ENCODE data around the gene PCDHGA6. TPM values are rescaled to one million over a fixed set of nuclear protein-coding genes. Genes with fewer than 3 reads are reported as not detected.

The PCDHGA6 gene
- 0.10 TPM for polyA plus RNA-seq (2013, experiment 1 of 2)
- polyA plus RNA-seq (2013, experiment 2 of 2) = 0.12 TPM

DNA sequence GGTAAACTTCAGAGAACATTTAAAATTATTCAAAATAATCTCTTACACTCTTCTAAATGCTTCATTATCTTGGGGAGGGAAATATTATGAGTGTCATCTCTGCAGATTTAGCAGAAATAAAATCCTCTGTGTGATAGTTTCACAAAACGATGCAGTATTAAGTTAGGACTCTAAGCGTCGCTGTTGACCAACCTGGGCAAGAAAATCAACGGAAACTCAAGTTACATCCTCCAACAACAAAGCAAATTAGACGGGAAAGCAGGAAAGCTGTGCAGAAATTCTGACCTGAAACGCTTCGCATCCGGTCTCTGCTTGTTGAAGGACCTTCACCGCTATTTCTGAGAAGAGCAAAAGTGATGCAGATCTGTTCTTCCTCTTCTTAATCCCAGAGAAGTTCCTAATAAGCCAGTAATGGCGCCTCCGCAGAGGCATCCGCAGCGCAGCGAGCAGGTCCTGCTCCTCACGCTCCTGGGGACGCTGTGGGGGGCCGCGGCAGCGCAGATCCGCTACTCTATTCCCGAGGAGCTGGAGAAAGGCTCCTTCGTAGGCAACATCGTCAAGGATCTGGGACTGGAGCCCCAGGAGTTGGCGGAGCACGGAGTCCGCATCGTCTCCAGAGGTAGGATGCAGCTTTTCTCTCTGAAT, at the start of gene PCDHGA6:
PCDHGA6 (plus strand) TSS at position 219 of the 645 bp plus-strand sequence; CDS start at position 412, 193 bp downstream.
- no peak within 1 kb of the TSS for H2AK5ac ChIP-seq (ENCODE audit: low read length, severe bottlenecking)
- no peak within 1 kb of the TSS for H4K91ac ChIP-seq (ENCODE audit: low read length)
- WGBS = 89% methylated on average over 27 of the region's 27 CpGs
- H3K14ac ChIP-seq (ENCODE audit: low read length in 2 of 2) = no peak within 1 kb of the TSS
- no peak within 1 kb of the TSS for H3K18ac ChIP-seq (ENCODE audit: low read depth in 1 of 2, low read length in 2 of 2)
- no peak within 1 kb of the TSS for H3K4me2 ChIP-seq (ENCODE audit: low read length, poor library complexity, severe bottlenecking)
- peaks cover 57% of the 10 kb centered on the region for H3K9me3 ChIP-seq (ENCODE audit: control insufficient read depth, low read length)
- no peak within 1 kb of the TSS for H2BK15ac ChIP-seq (ENCODE audit: low read depth, poor library complexity, severe bottlenecking)
- no peak within 1 kb of the TSS for H3K23ac ChIP-seq (ENCODE audit: low read length in 2 of 2)
- H2AFZ ChIP-seq (ENCODE audit: low read depth, low read length) = no peak within 1 kb of the TSS
- peaks cover 0 to 13% of the 10 kb centered on the region in 2 experiments for H3K27me3 ChIP-seq (ENCODE audit: control insufficient read depth in 1 of 2, insufficient read depth in 1 of 2, low read length in 2 of 2)
- H2BK5ac ChIP-seq (ENCODE audit: low read depth, low read length, poor library complexity, severe bottlenecking) = no peak within 1 kb of the TSS
- H3K4ac ChIP-seq (ENCODE audit: low read depth in 1 of 2, low read length in 2 of 2) = no peak within 1 kb of the TSS
- no peak within 1 kb of the TSS for H2BK12ac ChIP-seq (ENCODE audit: low read length in 2 of 2)
- no peak within 1 kb of the TSS for H2BK120ac ChIP-seq (ENCODE audit: low read depth, low read length)
- peak within 1 kb of the TSS; percentile 51 for H3K9ac ChIP-seq (ENCODE audit: low read length)
- no peak for DNase-seq
- peaks cover 0 to 8% of the 10 kb centered on the region in 2 experiments for H3K36me3 ChIP-seq (ENCODE audit: control insufficient read depth in 1 of 2, insufficient read depth in 2 of 2, low read depth in 1 of 2, low read length in 2 of 2)
- H3K27ac ChIP-seq (ENCODE audit: low read length, poor library complexity, severe bottlenecking) = no peak within 1 kb of the TSS
- H3K4me1 ChIP-seq (ENCODE audit: control insufficient read depth, insufficient read depth, low read depth, low read length) = no peaks in the 10 kb centered on the region
- no peaks in the 10 kb centered on the region for H3K79me1 ChIP-seq (replicated peaks; ENCODE audit: low read length, poor library complexity, severe bottlenecking)
- H3K4me3 ChIP-seq (ENCODE audit: insufficient read depth in 1 of 2, low read depth in 1 of 2, low read length in 2 of 2) = peak within 1 kb of the TSS in 1 of 2 experiments; percentile 75
- H4K8ac ChIP-seq (ENCODE audit: low read length) = no peak within 1 kb of the TSS

DNA sequence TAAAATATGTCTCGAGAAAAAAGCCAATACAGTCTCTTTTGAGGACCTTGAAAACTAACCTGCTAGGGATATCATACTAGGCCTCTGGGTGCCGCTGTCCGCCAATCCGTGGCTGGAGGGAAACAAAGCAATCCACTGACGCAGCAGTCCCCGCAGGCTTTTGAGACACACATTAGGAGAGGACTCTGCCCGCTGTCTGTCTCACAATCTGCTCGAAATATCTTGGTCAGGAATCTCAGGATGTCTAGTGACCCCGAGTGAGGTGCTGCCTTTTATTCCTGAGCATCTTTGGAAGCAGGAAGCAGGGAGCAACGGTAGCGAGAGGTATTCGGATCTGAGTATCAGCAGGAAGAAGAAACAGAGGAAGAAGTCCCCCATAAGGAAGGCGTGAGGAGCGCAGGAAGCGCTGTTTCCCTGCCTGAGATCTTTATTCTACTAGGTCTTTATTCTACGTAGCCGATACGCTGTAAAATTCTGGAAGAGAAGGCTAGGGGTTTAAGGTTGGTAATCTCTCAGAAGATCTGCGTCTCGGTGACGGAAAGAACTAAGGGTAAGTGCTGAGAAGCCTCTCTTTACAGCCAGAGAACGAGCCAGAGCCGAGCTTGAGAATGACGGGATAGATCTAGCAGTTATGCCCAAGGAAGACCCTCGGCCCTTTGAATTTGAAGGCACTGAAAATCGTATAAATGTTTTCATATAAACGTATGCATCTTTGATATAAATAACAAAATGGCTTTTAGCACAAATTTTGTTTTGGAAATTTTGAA, 47.4 kb upstream of the PCDHGA6 start:
- H2BK120ac ChIP-seq (ENCODE audit: low read depth, low read length) = no peak overlapping the region

DNA sequence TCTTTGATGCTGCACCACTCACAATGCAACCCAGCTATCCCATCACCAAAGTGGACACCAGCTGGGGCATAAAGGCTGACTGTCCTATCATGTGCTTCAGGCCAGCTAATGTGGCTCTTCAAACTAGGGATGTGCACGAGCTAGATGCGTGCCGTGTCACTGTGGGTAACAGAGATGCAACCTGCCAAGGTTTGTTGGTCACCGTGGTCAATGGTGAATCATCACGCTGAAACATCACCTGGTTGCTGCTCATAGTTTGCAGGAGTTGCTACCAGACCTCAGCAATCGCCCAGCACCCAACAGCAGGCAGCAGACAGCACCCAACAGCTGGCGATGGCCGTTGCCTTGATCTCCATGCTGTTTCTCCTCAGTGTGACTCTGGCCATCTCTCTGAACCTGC, 45.5 kb upstream of the PCDHGA6 start:
- no peak overlapping the region for H3K23ac ChIP-seq (ENCODE audit: low read length in 2 of 2)
- peaks cover 29% of the 10 kb centered on the region for H3K9me3 ChIP-seq (ENCODE audit: control insufficient read depth, low read length)
- H4K8ac ChIP-seq (ENCODE audit: low read length) = no peak overlapping the region
- H3K18ac ChIP-seq (ENCODE audit: low read depth in 1 of 2, low read length in 2 of 2) = no peak overlapping the region
- H3K4me3 ChIP-seq (ENCODE audit: insufficient read depth in 1 of 2, low read depth in 1 of 2, low read length in 2 of 2) = no peak overlapping the region
- peak overlapping the region; percentile 54 for H4K91ac ChIP-seq (ENCODE audit: low read length)
- no peaks in the 10 kb centered on the region for H3K79me1 ChIP-seq (replicated peaks; ENCODE audit: low read length, poor library complexity, severe bottlenecking)
- no peaks in the 10 kb centered on the region for H3K27me3 ChIP-seq (ENCODE audit: control insufficient read depth in 1 of 2, insufficient read depth in 1 of 2, low read length in 2 of 2)
- H3K9ac ChIP-seq (ENCODE audit: low read length) = no peak overlapping the region
- H2AK5ac ChIP-seq (ENCODE audit: low read length, severe bottlenecking) = no peak overlapping the region
- H2AFZ ChIP-seq (ENCODE audit: low read depth, low read length) = no peak overlapping the region
- H3K14ac ChIP-seq (ENCODE audit: low read length in 2 of 2) = no peak overlapping the region
- H2BK15ac ChIP-seq (ENCODE audit: low read depth, poor library complexity, severe bottlenecking) = no peak overlapping the region
- DNase-seq = no peak
- H3K27ac ChIP-seq (ENCODE audit: low read length, poor library complexity, severe bottlenecking) = no peak overlapping the region
- H2BK120ac ChIP-seq (ENCODE audit: low read depth, low read length) = no peak overlapping the region
- H2BK12ac ChIP-seq (ENCODE audit: low read length in 2 of 2) = no peak overlapping the region
- H3K4me2 ChIP-seq (ENCODE audit: low read length, poor library complexity, severe bottlenecking) = no peak overlapping the region
- no peaks in the 10 kb centered on the region for H3K4me1 ChIP-seq (ENCODE audit: control insufficient read depth, insufficient read depth, low read depth, low read length)
- no peaks in the 10 kb centered on the region for H3K36me3 ChIP-seq (ENCODE audit: control insufficient read depth in 1 of 2, insufficient read depth in 2 of 2, low read depth in 1 of 2, low read length in 2 of 2)
- H3K4ac ChIP-seq (ENCODE audit: low read depth in 1 of 2, low read length in 2 of 2) = no peak overlapping the region
- no peak overlapping the region for H2BK5ac ChIP-seq (ENCODE audit: low read depth, low read length, poor library complexity, severe bottlenecking)
- 84% methylated on average over 8 of the region's 8 CpGs for WGBS

More for the DNA sequence above, 47.4 kb upstream of the PCDHGA6 start:
- Histone ChIP-seq H3K36me3 (ENCODE audit: control insufficient read depth in 1 of 2, insufficient read depth in 2 of 2, low read depth in 1 of 2, low read length in 2 of 2) (no peaks in the 10 kb centered on the region), H3K14ac (ENCODE audit: low read length in 2 of 2) (no peak overlapping the region), H2BK12ac (ENCODE audit: low read length in 2 of 2) (no peak overlapping the region), H3K9me3 (ENCODE audit: control insufficient read depth, low read length) (peaks cover 23% of the 10 kb centered on the region), H4K8ac (ENCODE audit: low read length) (no peak overlapping the region), H2BK15ac (ENCODE audit: low read depth, poor library complexity, severe bottlenecking) (no peak overlapping the region), H3K27ac (ENCODE audit: low read length, poor library complexity, severe bottlenecking) (no peak overlapping the region), H3K4ac (ENCODE audit: low read depth in 1 of 2, low read length in 2 of 2) (no peak overlapping the region), H3K23ac (ENCODE audit: low read length in 2 of 2) (no peak overlapping the region), H3K4me2 (ENCODE audit: low read length, poor library complexity, severe bottlenecking) (no peak overlapping the region), H3K27me3 (ENCODE audit: control insufficient read depth in 1 of 2, insufficient read depth in 1 of 2, low read length in 2 of 2) (no peaks in the 10 kb centered on the region), H3K18ac (ENCODE audit: low read depth in 1 of 2, low read length in 2 of 2) (no peak overlapping the region), H3K9ac (ENCODE audit: low read length) (peak overlapping the region; percentile 86), H2AFZ (ENCODE audit: low read depth, low read length) (no peak overlapping the region), H4K91ac (ENCODE audit: low read length) (no peak overlapping the region), H3K79me1 (replicated peaks; ENCODE audit: low read length, poor library complexity, severe bottlenecking) (no peaks in the 10 kb centered on the region), H3K4me1 (ENCODE audit: control insufficient read depth, insufficient read depth, low read depth, low read length) (no peaks in the 10 kb centered on the region), H2AK5ac (ENCODE audit: low read length, severe bottlenecking) (no peak overlapping the region), H3K4me3 (ENCODE audit: insufficient read depth in 1 of 2, low read depth in 1 of 2, low read length in 2 of 2) (peak overlapping the region in 1 of 2 experiments; percentile 76), H2BK5ac (ENCODE audit: low read depth, low read length, poor library complexity, severe bottlenecking) (no peak overlapping the region)
- 50% methylated on average over 24 of the region's 27 CpGs for WGBS
- peak; percentile 35 for DNase-seq

DNA sequence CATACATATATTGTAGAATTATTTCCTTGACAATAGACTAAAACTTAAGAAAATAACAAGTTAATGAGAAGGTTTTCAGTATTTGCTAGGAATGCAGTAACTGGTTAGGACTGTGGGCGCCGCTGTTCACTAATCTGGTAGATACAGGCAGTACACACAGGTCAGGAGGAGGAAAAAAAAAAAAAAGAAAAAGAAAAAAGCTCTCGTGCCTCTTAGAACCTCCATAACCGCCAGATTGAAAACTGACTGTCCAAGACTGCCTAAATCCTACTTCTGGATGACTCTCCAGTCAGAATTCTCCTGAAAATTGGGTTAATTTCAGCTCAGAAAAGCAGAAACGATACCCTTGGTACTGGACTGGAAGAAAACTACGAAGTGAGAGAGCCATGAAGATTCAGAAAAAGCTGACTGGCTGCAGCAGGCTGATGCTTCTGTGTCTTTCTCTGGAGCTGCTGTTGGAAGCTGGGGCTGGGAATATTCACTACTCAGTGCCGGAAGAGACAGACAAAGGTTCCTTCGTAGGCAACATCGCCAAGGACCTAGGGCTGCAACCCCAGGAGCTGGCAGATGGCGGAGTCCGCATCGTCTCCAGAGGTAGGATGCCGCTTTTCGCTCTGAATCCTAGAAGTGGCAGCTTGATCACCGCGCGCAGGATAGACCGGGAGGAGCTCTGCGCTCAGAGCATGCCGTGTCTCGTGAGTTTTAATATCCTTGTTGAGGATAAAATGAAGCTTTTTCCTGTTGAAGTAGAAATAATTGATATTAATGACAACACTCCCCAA, 43.2 kb upstream of the PCDHGA6 start, which contains the start of gene PCDHGA1:
PCDHGA1 (plus strand) TSS at position 216 of the 782 bp plus-strand sequence.
- Histone ChIP-seq H3K14ac (ENCODE audit: low read length in 2 of 2) (no peak within 1 kb of the TSS), H4K91ac (ENCODE audit: low read length) (no peak within 1 kb of the TSS), H3K4me2 (ENCODE audit: low read length, poor library complexity, severe bottlenecking) (no peak within 1 kb of the TSS), H3K27me3 (ENCODE audit: control insufficient read depth in 1 of 2, insufficient read depth in 1 of 2, low read length in 2 of 2) (no peaks in the 10 kb centered on the region), H3K4ac (ENCODE audit: low read depth in 1 of 2, low read length in 2 of 2) (no peak within 1 kb of the TSS), H2BK12ac (ENCODE audit: low read length in 2 of 2) (no peak within 1 kb of the TSS), H3K9me3 (ENCODE audit: control insufficient read depth, low read length) (peaks cover 44% of the 10 kb centered on the region), H3K4me3 (ENCODE audit: insufficient read depth in 1 of 2, low read depth in 1 of 2, low read length in 2 of 2) (peak within 1 kb of the TSS in 1 of 2 experiments; percentile 59), H3K23ac (ENCODE audit: low read length in 2 of 2) (no peak within 1 kb of the TSS), H2BK15ac (ENCODE audit: low read depth, poor library complexity, severe bottlenecking) (no peak within 1 kb of the TSS), H3K79me1 (replicated peaks; ENCODE audit: low read length, poor library complexity, severe bottlenecking) (no peaks in the 10 kb centered on the region), H3K9ac (ENCODE audit: low read length) (peak within 1 kb of the TSS; percentile 62), H4K8ac (ENCODE audit: low read length) (no peak within 1 kb of the TSS), H2AFZ (ENCODE audit: low read depth, low read length) (no peak within 1 kb of the TSS), H2BK120ac (ENCODE audit: low read depth, low read length) (no peak within 1 kb of the TSS), H2BK5ac (ENCODE audit: low read depth, low read length, poor library complexity, severe bottlenecking) (no peak within 1 kb of the TSS), H3K36me3 (ENCODE audit: control insufficient read depth in 1 of 2, insufficient read depth in 2 of 2, low read depth in 1 of 2, low read length in 2 of 2) (no peaks in the 10 kb centered on the region), H2AK5ac (ENCODE audit: low read length, severe bottlenecking) (no peak within 1 kb of the TSS), H3K18ac (ENCODE audit: low read depth in 1 of 2, low read length in 2 of 2) (no peak within 1 kb of the TSS), H3K27ac (ENCODE audit: low read length, poor library complexity, severe bottlenecking) (no peak within 1 kb of the TSS), H3K4me1 (ENCODE audit: control insufficient read depth, insufficient read depth, low read depth, low read length) (no peaks in the 10 kb centered on the region)
- 81% methylated on average over 18 of the region's 21 CpGs for WGBS
- DNase-seq = no peak

Data from mesenchymal stem cell (in vitro differentiated cells and primary cell).